RWPE2 (cell line): ENCODE data around the gene GLIS2.

Experiments used
- ATAC-seq: fragments of 200-7000 bp; cut with Tn5 transposase; 3 replicates; pipeline ENCODE4 v1.9.1; 2021; ENCODE audit warnings: low read depth
- DNase-seq: peaks from one replicate; pipeline ENCODE4 v3.0.0-alpha.2; 2020; ENCODE audit warnings: low spot score
- H3K27ac ChIP-seq: fragments of 450-650 bp; 2 replicates; pipeline ENCODE4 v1.5.1; 2017; ENCODE audit warnings: mild to moderate bottlenecking; ENCODE audit not compliant: poor library complexity, severe bottlenecking
- H3K27me3 ChIP-seq: fragments of 250-450 bp; sonication (Bioruptor Pico); 2 replicates; pipeline ENCODE4 v1.5.1; 2021; ENCODE audit warnings: mild to moderate bottlenecking, moderate library complexity; ENCODE audit not compliant: insufficient read depth, poor library complexity, severe bottlenecking
- H3K36me3 ChIP-seq: fragments of 250-450 bp; sonication (Bioruptor Pico); 2 replicates; pipeline ENCODE4 v1.5.1; 2020; ENCODE audit warnings: low read depth, mild to moderate bottlenecking, moderate library complexity
- H3K4me1 ChIP-seq: fragments of 250-450 bp; sonication (Bioruptor Pico); 2 replicates; pipeline ENCODE4 v1.5.1; 2021; ENCODE audit warnings: mild to moderate bottlenecking, moderate library complexity; ENCODE audit not compliant: insufficient read depth, poor library complexity, severe bottlenecking
- H3K4me3 ChIP-seq: fragments of 250-450 bp; sonication (Bioruptor Pico); 2 replicates; pipeline ENCODE4 v1.5.1; 2021; ENCODE audit warnings: mild to moderate bottlenecking, moderate library complexity; ENCODE audit not compliant: severe bottlenecking
- H3K9me3 ChIP-seq: fragments of 250-450 bp; sonication (Bioruptor Pico); 2 replicates; pipeline ENCODE4 v1.5.1; 2021; ENCODE audit warnings: mild to moderate bottlenecking, moderate library complexity; ENCODE audit not compliant: severe bottlenecking
- TF ChIP-seq, protein P1 (sequence below): fragments of 450-650 bp; IDR thresholded peaks from one replicate; pipeline ENCODE4 v1.5.1; 2017; ENCODE audit warnings: mild to moderate bottlenecking, moderate library complexity; ENCODE audit not compliant: poor library complexity, severe bottlenecking

Gene GLIS2

DNA sequence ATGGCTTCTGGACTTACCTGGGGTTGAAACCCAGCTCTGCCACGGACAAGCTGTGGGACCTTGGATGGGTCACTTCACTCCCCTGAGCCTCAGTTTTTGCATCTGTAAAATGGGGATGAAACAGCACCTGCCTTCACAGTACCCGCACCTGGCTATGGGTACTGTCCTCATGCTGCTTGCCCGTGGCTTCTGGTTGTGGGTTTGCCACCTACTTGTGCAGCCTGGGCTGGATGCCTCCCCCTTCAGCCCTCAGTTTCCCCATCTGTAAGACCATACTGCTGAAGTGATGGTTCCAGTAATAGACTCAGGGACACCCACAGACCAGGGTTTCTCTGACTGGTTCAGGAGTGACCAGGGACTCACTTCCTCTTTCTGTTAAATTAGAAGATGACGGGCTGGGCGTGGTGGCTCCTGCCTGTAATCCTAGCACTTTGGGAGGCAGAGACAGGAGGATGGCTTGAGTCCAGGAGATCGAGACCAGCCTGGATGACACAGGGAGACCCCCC lies 9.4 kb downstream of the GLIS2 start:
- peaks cover 31% of the 10 kb centered on the region for H3K4me1 ChIP-seq

DNA sequence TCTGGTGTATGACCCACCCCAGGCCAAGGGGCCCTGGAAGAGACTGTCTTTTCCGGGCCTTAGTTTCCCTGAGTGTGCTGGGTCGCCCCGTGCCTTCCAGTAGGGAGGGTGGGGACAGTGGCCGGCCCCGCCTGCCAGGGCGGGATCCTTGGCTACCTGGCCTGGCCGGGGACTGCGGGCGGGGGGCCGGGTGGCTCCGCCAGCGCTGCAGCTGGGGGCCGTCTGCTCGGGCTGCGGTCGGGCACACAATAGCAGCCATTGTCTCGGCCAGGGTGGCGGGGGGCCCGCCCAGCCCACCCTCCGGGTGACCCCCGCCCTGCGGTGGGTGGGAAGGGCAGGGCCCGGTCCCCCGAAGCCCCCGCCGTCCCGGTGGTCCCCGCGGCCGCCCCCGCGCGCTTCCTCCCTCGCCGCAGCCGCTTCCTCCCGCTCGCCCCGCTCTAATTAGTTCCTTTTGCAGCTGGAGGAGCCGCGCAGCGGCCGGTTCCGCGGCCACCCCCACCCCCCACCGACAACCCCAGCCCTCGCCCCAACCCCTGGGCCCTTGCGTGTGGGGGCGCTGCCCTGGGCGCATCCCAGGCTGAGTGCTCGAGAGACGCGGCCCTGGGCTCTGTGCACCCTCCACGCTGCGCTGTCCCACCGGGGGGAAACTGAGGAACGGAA lies 11.6 kb downstream of the GLIS2 start:
- Histone ChIP-seq H3K36me3 (peaks cover 20% of the 10 kb centered on the region), H3K9me3 (no peaks in the 10 kb centered on the region), H3K4me3 (no peak overlapping the region), H3K4me1 (peaks cover 20% of the 10 kb centered on the region), H3K27me3 (no peaks in the 10 kb centered on the region), H3K27ac (peak overlapping the region; percentile 36)
- no peak for ATAC-seq
- TF ChIP-seq, protein P1, sequence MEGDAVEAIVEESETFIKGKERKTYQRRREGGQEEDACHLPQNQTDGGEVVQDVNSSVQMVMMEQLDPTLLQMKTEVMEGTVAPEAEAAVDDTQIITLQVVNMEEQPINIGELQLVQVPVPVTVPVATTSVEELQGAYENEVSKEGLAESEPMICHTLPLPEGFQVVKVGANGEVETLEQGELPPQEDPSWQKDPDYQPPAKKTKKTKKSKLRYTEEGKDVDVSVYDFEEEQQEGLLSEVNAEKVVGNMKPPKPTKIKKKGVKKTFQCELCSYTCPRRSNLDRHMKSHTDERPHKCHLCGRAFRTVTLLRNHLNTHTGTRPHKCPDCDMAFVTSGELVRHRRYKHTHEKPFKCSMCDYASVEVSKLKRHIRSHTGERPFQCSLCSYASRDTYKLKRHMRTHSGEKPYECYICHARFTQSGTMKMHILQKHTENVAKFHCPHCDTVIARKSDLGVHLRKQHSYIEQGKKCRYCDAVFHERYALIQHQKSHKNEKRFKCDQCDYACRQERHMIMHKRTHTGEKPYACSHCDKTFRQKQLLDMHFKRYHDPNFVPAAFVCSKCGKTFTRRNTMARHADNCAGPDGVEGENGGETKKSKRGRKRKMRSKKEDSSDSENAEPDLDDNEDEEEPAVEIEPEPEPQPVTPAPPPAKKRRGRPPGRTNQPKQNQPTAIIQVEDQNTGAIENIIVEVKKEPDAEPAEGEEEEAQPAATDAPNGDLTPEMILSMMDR, result no peak
- no peak for DNase-seq

More for the DNA sequence above, 9.4 kb downstream of the GLIS2 start:
- no peak for DNase-seq
- Histone ChIP-seq H3K27ac (peak overlapping the region; percentile 94), H3K36me3 (no peaks in the 10 kb centered on the region; the same call in 1 of the 2 replicates), H3K27me3 (no peaks in the 10 kb centered on the region), H3K9me3 (no peaks in the 10 kb centered on the region), H3K4me3 (no peak overlapping the region)
- TF ChIP-seq, protein P1, result no peak
- no peak for ATAC-seq

DNA sequence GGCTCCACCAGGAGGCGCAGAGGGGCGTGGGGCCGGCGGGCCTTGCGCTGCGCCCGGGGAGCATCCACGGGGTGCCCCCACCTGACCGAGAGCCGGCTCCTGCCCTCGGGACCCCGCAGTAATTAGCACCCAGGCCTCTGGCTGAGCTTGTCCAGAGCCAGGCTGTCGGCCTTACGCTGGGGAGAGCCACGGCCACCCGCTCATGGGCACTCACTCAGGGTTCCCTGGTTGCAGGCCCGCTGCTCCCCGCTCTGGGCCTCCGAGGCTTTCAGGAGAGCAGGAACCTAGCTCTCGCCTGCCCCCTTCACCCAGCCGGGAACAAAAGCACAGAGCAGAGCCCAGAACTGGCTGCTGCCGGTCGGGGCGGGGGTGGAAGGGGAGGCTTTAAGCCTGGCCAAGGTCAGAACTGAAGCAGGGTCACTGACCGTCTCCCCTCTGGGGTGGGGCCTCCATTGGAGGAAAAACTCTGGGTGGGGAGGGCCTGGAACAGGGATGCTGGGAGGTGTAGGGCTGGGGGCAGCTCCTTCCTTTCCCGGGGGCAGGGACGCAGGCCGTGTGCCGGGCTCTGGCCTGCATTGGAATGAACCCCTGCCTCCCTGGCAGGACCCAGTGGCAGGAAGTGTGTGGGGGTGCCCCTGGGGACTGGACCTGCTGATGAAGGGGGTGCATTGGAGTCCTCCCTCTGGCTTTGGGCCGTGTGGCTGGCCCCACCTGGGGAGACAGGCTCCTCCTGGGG lies 12.3 kb downstream of the GLIS2 start:
- ATAC-seq (peak; percentile 28; the same call in 2 of the 3 replicates), DNase-seq (peak; percentile 73)
- Histone ChIP-seq H3K4me3 (no peak overlapping the region), H3K27me3 (no peaks in the 10 kb centered on the region), H3K27ac (peak overlapping the region; percentile 36), H3K4me1 (peaks cover 15% of the 10 kb centered on the region), H3K9me3 (no peaks in the 10 kb centered on the region), H3K36me3 (peaks cover 27% of the 10 kb centered on the region)
- TF ChIP-seq, protein P1, result peak; percentile 32

DNA sequence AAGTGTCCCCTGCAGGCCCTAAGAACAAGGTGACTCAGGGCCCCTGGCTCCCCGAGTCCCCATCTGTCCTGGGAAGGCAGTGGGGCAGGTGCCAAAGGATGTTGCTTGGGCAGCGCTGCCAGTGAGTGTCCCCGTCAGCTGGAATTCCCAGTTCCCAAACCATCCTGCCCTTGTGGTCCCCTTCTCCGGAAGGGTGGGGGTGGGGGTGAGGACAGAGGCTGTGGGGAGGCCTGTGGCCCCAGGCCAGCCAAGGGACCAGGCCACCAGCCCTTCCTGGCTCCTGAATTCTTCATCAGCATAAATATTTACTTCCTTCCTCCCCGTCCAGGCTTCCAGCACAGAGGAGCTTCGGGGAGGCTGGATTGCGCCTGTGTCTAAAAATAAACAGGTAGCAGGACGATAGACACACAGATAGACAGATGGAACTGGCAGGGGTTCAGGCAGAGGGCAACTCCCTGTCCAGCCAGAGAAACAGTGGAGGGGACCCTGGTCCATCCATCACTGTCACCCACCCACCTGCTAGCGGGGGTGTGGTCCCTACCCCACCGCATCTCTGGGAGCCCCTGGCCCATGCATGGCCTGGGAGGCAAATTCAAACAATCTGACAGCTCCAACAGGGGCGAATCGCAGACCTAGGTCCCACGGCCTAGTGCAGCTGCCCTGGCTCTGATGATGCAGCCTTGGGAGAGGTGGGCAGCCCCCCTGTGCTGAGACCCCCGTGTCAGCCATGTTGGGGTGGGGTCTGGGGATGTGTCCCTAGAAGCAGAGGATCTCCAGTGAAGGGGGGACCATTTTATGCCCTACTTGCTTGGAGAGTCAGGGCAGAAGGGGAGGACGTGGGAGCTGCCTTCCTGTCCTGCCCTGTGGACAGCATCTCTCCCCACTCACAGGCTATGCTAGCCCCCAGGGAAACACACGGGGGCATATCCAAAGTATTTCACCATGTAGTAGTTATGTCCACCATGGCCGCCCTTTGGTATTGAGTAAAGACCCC lies 13.2 kb downstream of the GLIS2 start:
- no peaks in the 10 kb centered on the region for H3K27me3 ChIP-seq

More for the DNA sequence above, 13.2 kb downstream of the GLIS2 start:
- Histone ChIP-seq H3K9me3 (no peaks in the 10 kb centered on the region), H3K4me1 (peaks cover 7% of the 10 kb centered on the region), H3K27ac (peak overlapping the region; percentile 36), H3K4me3 (no peak overlapping the region), H3K36me3 (peaks cover 35% of the 10 kb centered on the region)
- TF ChIP-seq, protein P1, result no peak
- DNase-seq, result no peak
- no peak for ATAC-seq
